Uterus (tissue), 4 donors: Measurements from ENCODE around the gene OTOP1. TPM values are rescaled to one million over a fixed set of nuclear protein-coding genes. Genes with fewer than 3 reads are reported as not detected.

Source experiments
- DNase-seq, 2 donors: peaks; one replicate each; pipeline ENCODE4 v3.0.0-alpha.2; 2019 to 2020
- H3K27ac ChIP-seq, 2 donors: fragments of 200-600 bp; sonication (generic); 1 replicate in 1 of 2; 2 replicates in 1 of 2; pipeline ENCODE4 v1.5.1; 2016 to 2018
- H3K27me3 ChIP-seq, 2 donors: fragments of 200-600 bp; sonication (generic); one replicate each; pipeline ENCODE4 v1.5.1; 2018 to 2019; ENCODE audit warnings: control low read depth in 1 of 2
- H3K36me3 ChIP-seq, 2 donors: fragments of 200-600 bp; sonication (generic); one replicate each; pipeline ENCODE4 v1.5.1; 2019; ENCODE audit warnings: control low read depth in 1 of 2
- H3K4me1 ChIP-seq, 2 donors: fragments of 200-600 bp; sonication (generic); one replicate each; pipeline ENCODE4 v1.5.1; 2018 to 2019; ENCODE audit warnings: control low read depth in 1 of 2
- H3K4me3 ChIP-seq, 2 donors: fragments of 200-600 bp; sonication (generic); 1 replicate in 1 of 2; 2 replicates in 1 of 2; pipeline ENCODE4 v1.5.1; 2018 to 2019; ENCODE audit warnings: mild to moderate bottlenecking in 1 of 2
- H3K9me3 ChIP-seq, 2 donors: fragments of 200-600 bp; sonication (generic); one replicate each; pipeline ENCODE4 v1.5.1; 2019; ENCODE audit warnings: control low read depth in 1 of 2
- CTCF ChIP-seq, 4 experiments: fragments of 200-600 bp in 2 of 4; fragments of 450-650 bp in 2 of 4; sonication (generic) in 2 of 4; IDR thresholded peaks; one replicate each; pipeline ENCODE4 v1.5.1; 2016 to 2019; ENCODE audit warnings: antibody characterized with exemption in 4 of 4, mild to moderate bottlenecking in 2 of 4, moderate library complexity in 1 of 4
- POLR2A ChIP-seq, 2 donors: fragments of 450-650 bp; IDR thresholded peaks; one replicate each; pipeline ENCODE4 v1.6.1; 2016; ENCODE audit warnings: antibody characterized with exemption in 2 of 2, mild to moderate bottlenecking in 1 of 2, moderate library complexity in 1 of 2
- intact Hi-C: fragments of 100-400 bp; cut with DNase I; formaldehyde crosslinking; loops from one replicate; pipeline ENCODE4 v1.15.1; 2023; ENCODE audit warnings: low total_unique reads
- total RNA-seq, 4 donors: library from RNA; depleted of rRNA in 3 of 4; stranded (reverse); fragments of >200 nt in 3 of 4; gene quantifications; one replicate each; pipeline versions ENCODE4 v1.1.0 to v1.2.4, GENCODE V29; 2014 to 2023
- donor health status: DM: yes; HTN: yes; CAD: no.

Gene OTOP1
- total RNA-seq, 4 donors from 2014 or later: not detected

- Histone ChIP-seq H3K27ac (no peak overlapping the region), H3K9me3 (no peaks in the 10 kb centered on the region), H3K27me3 (no peaks in the 10 kb centered on the region), H3K4me1 (no peaks in the 10 kb centered on the region), H3K36me3 (no peaks in the 10 kb centered on the region), H3K4me3 (no peak overlapping the region)
- no peak for DNase-seq
- TF ChIP-seq POLR2A (IDR thresholded peaks at IDR 0.05) (no peak), CTCF (IDR thresholded peaks at IDR 0.05) (no peak)
- intact Hi-C loops: no loop called here
These were observed 6.9 kb upstream of the OTOP1 start for GRCh38 chr4:4233610-4234009.

- no peak overlapping the region for H3K4me3 ChIP-seq
- H3K4me1 ChIP-seq: no peaks in the 10 kb centered on the region
- H3K27me3 ChIP-seq: no peaks in the 10 kb centered on the region
- no peaks in the 10 kb centered on the region for H3K36me3 ChIP-seq
- TF ChIP-seq CTCF (IDR thresholded peaks at IDR 0.05) (no peak), POLR2A (IDR thresholded peaks at IDR 0.05) (no peak)
- H3K9me3 ChIP-seq: no peaks in the 10 kb centered on the region
- no peak for DNase-seq
- no peak overlapping the region for H3K27ac ChIP-seq
- intact Hi-C loops: no loop called here
These were observed 1.6 kb upstream of the OTOP1 start for GRCh38 chr4:4228356-4228668.

- Histone ChIP-seq H3K4me3 (no peak overlapping the region), H3K27me3 (no peaks in the 10 kb centered on the region), H3K36me3 (no peaks in the 10 kb centered on the region), H3K9me3 (no peaks in the 10 kb centered on the region), H3K27ac (no peak overlapping the region), H3K4me1 (no peaks in the 10 kb centered on the region)
- DNase-seq: no peak
- intact Hi-C loops: no loop called here
- no peak for TF ChIP-seq CTCF (IDR thresholded peaks at IDR 0.05)
- no peak for TF ChIP-seq POLR2A (IDR thresholded peaks at IDR 0.05)
These were observed 1.0 kb upstream of the OTOP1 start for GRCh38 chr4:4227510-4228355.

GRCh38 chr4:4225915-4226605 lies 669 bp downstream of the OTOP1 start:
- no peaks in the 10 kb centered on the region for H3K4me1 ChIP-seq
- no peak for DNase-seq
- H3K9me3 ChIP-seq: no peaks in the 10 kb centered on the region
- no peaks in the 10 kb centered on the region for H3K36me3 ChIP-seq
- no peak overlapping the region for H3K4me3 ChIP-seq
- TF ChIP-seq CTCF (IDR thresholded peaks at IDR 0.05) (no peak), POLR2A (IDR thresholded peaks at IDR 0.05) (no peak)
- H3K27ac ChIP-seq: no peak overlapping the region
- H3K27me3 ChIP-seq: no peaks in the 10 kb centered on the region
- intact Hi-C loops: no loop called here

GRCh38 chr4:4217113-4217512 lies 9.6 kb downstream of the OTOP1 start:
- no peaks in the 10 kb centered on the region for H3K27me3 ChIP-seq
- H3K36me3 ChIP-seq: no peaks in the 10 kb centered on the region
- TF ChIP-seq CTCF (IDR thresholded peaks at IDR 0.05) (no peak), POLR2A (IDR thresholded peaks at IDR 0.05) (no peak)
- H3K27ac ChIP-seq: no peak overlapping the region
- no peaks in the 10 kb centered on the region for H3K4me1 ChIP-seq
- H3K9me3 ChIP-seq: no peaks in the 10 kb centered on the region
- intact Hi-C loops: no loop called here
- H3K4me3 ChIP-seq: no peak overlapping the region
- DNase-seq: no peak
